ENCODE results near the gene WDFY2.

DNA sequence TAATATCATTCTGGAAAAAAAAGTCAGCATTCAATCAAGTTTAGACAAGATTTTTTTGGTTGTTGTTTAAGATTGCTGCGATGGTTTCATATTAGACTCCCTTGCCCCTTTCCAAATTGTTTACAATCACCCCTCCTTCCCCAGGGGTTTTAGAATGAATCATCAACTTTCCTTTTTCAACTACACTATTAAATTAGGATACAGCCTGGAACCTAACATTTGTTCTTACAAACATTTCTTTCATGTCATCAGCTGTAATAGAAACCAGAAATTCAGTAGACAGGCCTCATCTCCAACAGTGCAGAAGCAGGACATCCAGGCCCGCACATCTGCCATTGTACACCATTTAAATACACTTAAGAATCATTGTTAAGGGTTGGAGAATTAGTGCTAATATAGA is 44.4 kb upstream of the WDFY2 start:
- TF ChIP-seq, protein P1, sequence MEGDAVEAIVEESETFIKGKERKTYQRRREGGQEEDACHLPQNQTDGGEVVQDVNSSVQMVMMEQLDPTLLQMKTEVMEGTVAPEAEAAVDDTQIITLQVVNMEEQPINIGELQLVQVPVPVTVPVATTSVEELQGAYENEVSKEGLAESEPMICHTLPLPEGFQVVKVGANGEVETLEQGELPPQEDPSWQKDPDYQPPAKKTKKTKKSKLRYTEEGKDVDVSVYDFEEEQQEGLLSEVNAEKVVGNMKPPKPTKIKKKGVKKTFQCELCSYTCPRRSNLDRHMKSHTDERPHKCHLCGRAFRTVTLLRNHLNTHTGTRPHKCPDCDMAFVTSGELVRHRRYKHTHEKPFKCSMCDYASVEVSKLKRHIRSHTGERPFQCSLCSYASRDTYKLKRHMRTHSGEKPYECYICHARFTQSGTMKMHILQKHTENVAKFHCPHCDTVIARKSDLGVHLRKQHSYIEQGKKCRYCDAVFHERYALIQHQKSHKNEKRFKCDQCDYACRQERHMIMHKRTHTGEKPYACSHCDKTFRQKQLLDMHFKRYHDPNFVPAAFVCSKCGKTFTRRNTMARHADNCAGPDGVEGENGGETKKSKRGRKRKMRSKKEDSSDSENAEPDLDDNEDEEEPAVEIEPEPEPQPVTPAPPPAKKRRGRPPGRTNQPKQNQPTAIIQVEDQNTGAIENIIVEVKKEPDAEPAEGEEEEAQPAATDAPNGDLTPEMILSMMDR (conservative IDR thresholded peaks at IDR 0.05): no peak
- no peak for TF ChIP-seq EZH2 (IDR thresholded peaks at IDR 0.05; ENCODE audit: low read depth)

Measured in PC-9 (cell line).